ENCODE results near the gene ADCY2. TPM values are rescaled to one million over a fixed set of nuclear protein-coding genes. Genes with fewer than 3 reads are reported as not detected.

Gene ADCY2
- total and polyA plus RNA-seq, 2 of the 13 experiments (the other 11 are each of a cell fraction or from before 2014, with no cell fraction given): not detected

- no peak for TF ChIP-seq FOSL1 (CRISPR knock-in tag; IDR thresholded peaks at IDR 0.05; ENCODE audit: borderline replicate concordance)
- no peak for TF ChIP-seq ZMYM2 (CRISPR knock-in tag; IDR thresholded peaks at IDR 0.05)
- no peak for TF ChIP-seq ATF6 (CRISPR knock-in tag; conservative IDR thresholded peaks at IDR 0.05)
These were observed 288.9 kb downstream of the ADCY2 start (continued) for GRCh38 chr5:7684826-7685225.

GRCh38 chr5:7686794-7687193 lies 290.9 kb downstream of the ADCY2 start:
- no peak overlapping the region for H3K4me3 ChIP-seq (replicated peaks in 1 of 3; ENCODE audit: insufficient read depth in 1 of 3, low read depth in 2 of 3, low read length in 3 of 3)
- H3K27me3 ChIP-seq (ENCODE audit: control insufficient read depth in 1 of 2, insufficient read depth in 2 of 2, low read length in 2 of 2): no peaks in the 10 kb centered on the region; a peak in 2 of 5 replicates
- H2AFZ ChIP-seq (ENCODE audit: low read length): no peak overlapping the region
- no peaks in the 10 kb centered on the region for H4K20me1 ChIP-seq (ENCODE audit: insufficient read depth, low read length)
- DNase-seq (ENCODE audit: low spot score) (no peak), FAIRE-seq (no peak), ATAC-seq (peak; percentile 63; the same call in 2 of the 3 replicates)
- H3K9me3 ChIP-seq (ENCODE audit: low read length): no peaks in the 10 kb centered on the region
- intact Hi-C loops (cut with micrococcal nuclease; ENCODE audit: unreplicated experiment) (no loop called here), in situ Hi-C loops (cut with HindIII; ENCODE audit: extremely low pct_ligation_motif_present, low pct_unique_long_range_greater_than_20kb) (no loop called here)
- ChIA-PET CTCF (ENCODE audit: low intra/inter-chr PET ratio, low total read pairs) (no interaction called here), POLR2A (no interaction called here)
- WGBS (ENCODE audit: low lambda C conversion rate): 5% methylated on average over 1 of the region's 1 CpG
- no TSS peak for BruUV-seq (replicated peaks)
- no peaks in the 10 kb centered on the region for H3K36me3 ChIP-seq (replicated peaks in 1 of 2; ENCODE audit: control insufficient read depth in 1 of 2, insufficient read depth in 2 of 2, low read length in 2 of 2)
- no peak overlapping the region for H3K27ac ChIP-seq (ENCODE audit: extremely low read length, insufficient read depth, low read length)
- no peak for TF ChIP-seq ZNF205 (CRISPR knock-in tag; IDR thresholded peaks at IDR 0.05)
- no peak for TF ChIP-seq NPAS2 (CRISPR knock-in tag; IDR thresholded peaks at IDR 0.05; ENCODE audit: borderline replicate concordance)
- H3K79me2 ChIP-seq (ENCODE audit: insufficient read depth, low read length): no peaks in the 10 kb centered on the region
- H3K4me2 ChIP-seq (ENCODE audit: low read depth, low read length): no peak overlapping the region
- no peaks in the 10 kb centered on the region for H3K4me1 ChIP-seq (ENCODE audit: insufficient read depth, low read length)
- no peak overlapping the region for H3K9ac ChIP-seq (ENCODE audit: insufficient read depth, low read depth, low read length)

- H3K9me3 ChIP-seq (ENCODE audit: low read length): no peaks in the 10 kb centered on the region
These were observed 294.6 kb downstream of the ADCY2 start for GRCh38 chr5:7690557-7690956.

More at GRCh38 chr5:7690557-7690956, 294.6 kb downstream of the ADCY2 start:
- FAIRE-seq (no peak), DNase-seq (ENCODE audit: low spot score) (no peak), ATAC-seq (no peak)
- in situ Hi-C loops (cut with HindIII; ENCODE audit: extremely low pct_ligation_motif_present, low pct_unique_long_range_greater_than_20kb) (no loop called here), intact Hi-C loops (cut with micrococcal nuclease; ENCODE audit: unreplicated experiment) (no loop called here)
- H4K20me1 ChIP-seq (ENCODE audit: insufficient read depth, low read length): no peaks in the 10 kb centered on the region
- H2AFZ ChIP-seq (ENCODE audit: low read length): no peak overlapping the region
- TF ChIP-seq ZNF563 (CRISPR knock-in tag; IDR thresholded peaks at IDR 0.05): no peak
- TF ChIP-seq ZNF431 (CRISPR knock-in tag; IDR thresholded peaks at IDR 0.05; ENCODE audit: borderline replicate concordance, low read depth): no peak
- H3K27ac ChIP-seq (ENCODE audit: extremely low read length, insufficient read depth, low read length): no peak overlapping the region
- H3K27me3 ChIP-seq (ENCODE audit: control insufficient read depth in 1 of 2, insufficient read depth in 2 of 2, low read length in 2 of 2): no peaks in the 10 kb centered on the region; a peak in 2 of 5 replicates
- no peak overlapping the region for H3K9ac ChIP-seq (ENCODE audit: insufficient read depth, low read depth, low read length)
- BruUV-seq (replicated peaks): no TSS peak
- H3K4me3 ChIP-seq (replicated peaks in 1 of 3; ENCODE audit: insufficient read depth in 1 of 3, low read depth in 2 of 3, low read length in 3 of 3): no peak overlapping the region
- POLR2A ChIA-PET: no interaction called here
- no peak overlapping the region for H3K4me2 ChIP-seq (ENCODE audit: low read depth, low read length)
- H3K36me3 ChIP-seq (replicated peaks in 1 of 2; ENCODE audit: control insufficient read depth in 1 of 2, insufficient read depth in 2 of 2, low read length in 2 of 2): no peaks in the 10 kb centered on the region
- H3K4me1 ChIP-seq (ENCODE audit: insufficient read depth, low read length): no peaks in the 10 kb centered on the region
- CTCF ChIA-PET (ENCODE audit: low intra/inter-chr PET ratio, low total read pairs): no interaction called here
- no peaks in the 10 kb centered on the region for H3K79me2 ChIP-seq (ENCODE audit: insufficient read depth, low read length)
- WGBS (ENCODE audit: low lambda C conversion rate): 14% methylated on average over 7 of the region's 10 CpGs
